IMR-90 (cell line): Measurements from ENCODE around the gene SNTG2. TPM values are rescaled to one million over a fixed set of nuclear protein-coding genes. Genes with fewer than 3 reads are reported as not detected.

Source experiments
- ATAC-seq: fragments of 200-7000 bp; cut with Tn5 transposase; 2 replicates; pipeline ENCODE4 v1.9.1; 2020; ENCODE audit warnings: low read depth, mild to moderate bottlenecking, moderate library complexity
- BruUV-seq: library from RNA; stranded (reverse); fragments of 400-500 nt; replicated peaks from 2 replicates; lab custom pipeline; 2021; lab: Mats Ljungman, UMichigan
- CTCF ChIA-PET: fragments of 300-600 bp; formaldehyde crosslinking; extraction: SDS; loops from one replicate; lab custom pipeline; 2021; ENCODE audit warnings: antibody characterized with exemption; lab: Yijun Ruan, JAX
- POLR2A ChIA-PET: fragments of 300-600 bp; sonication (Branson Sonifier 250); formaldehyde crosslinking; loops from one replicate; lab custom pipeline; 2022; ENCODE audit warnings: antibody characterized with exemption; ENCODE audit not compliant: unreplicated experiment; lab: Charles Lee
- DNase-seq: peaks from one replicate; pipeline ENCODE4 v3.0.0; 2013
- H2AFZ ChIP-seq: replicated peaks from 2 replicates; pipeline ENCODE3; 2013; ENCODE audit warnings: low read length, mild to moderate bottlenecking; ENCODE audit not compliant: poor library complexity
- H2AK5ac ChIP-seq: 2 replicates; pipeline ENCODE4 v1.6.1; 2013; ENCODE audit warnings: low read depth, low read length, inconsistent platforms
- H2AK9ac ChIP-seq: replicated peaks from 2 replicates; pipeline ENCODE3; 2013; ENCODE audit warnings: mild to moderate bottlenecking, low read depth, low read length, moderate library complexity; ENCODE audit not compliant: poor library complexity
- H2BK120ac ChIP-seq: 2 replicates; pipeline ENCODE4 v1.6.1; 2013; ENCODE audit warnings: low read depth, low read length, inconsistent platforms
- H2BK15ac ChIP-seq: 3 replicates; pipeline ENCODE4 v1.6.1; 2013; ENCODE audit warnings: low read depth, low read length, inconsistent platforms
- H2BK20ac ChIP-seq: 2 replicates; pipeline ENCODE4 v1.6.1; 2013; ENCODE audit warnings: low read depth, mild to moderate bottlenecking, inconsistent platforms, low read length, moderate library complexity
- H2BK5ac ChIP-seq: 2 replicates; pipeline ENCODE4 v1.6.1; 2013; ENCODE audit warnings: mild to moderate bottlenecking, low read depth, low read length, inconsistent platforms; ENCODE audit not compliant: poor library complexity, severe bottlenecking
- H3K14ac ChIP-seq: replicated peaks from 2 replicates; pipeline ENCODE4 v1.6.1; 2013; ENCODE audit warnings: low read depth, low read length, inconsistent platforms
- H3K18ac ChIP-seq: 2 replicates; pipeline ENCODE4 v1.6.1; 2013; ENCODE audit warnings: low read depth, low read length, control low read depth
- H3K23ac ChIP-seq: 2 replicates; pipeline ENCODE4 v1.6.1; 2013; ENCODE audit warnings: low read depth, low read length, inconsistent platforms
- H3K27ac ChIP-seq: 2 replicates; pipeline ENCODE4 v1.5.1; 2013; ENCODE audit warnings: mild to moderate bottlenecking, control low read depth, low read length; ENCODE audit not compliant: insufficient read depth
- H3K27me3 ChIP-seq: 2 replicates; pipeline ENCODE4 v1.6.1; 2013; ENCODE audit warnings: low read length; ENCODE audit not compliant: control insufficient read depth, insufficient read depth
- H3K36me3 ChIP-seq: 2 replicates; pipeline ENCODE4 v1.6.1; 2013; ENCODE audit warnings: low read length, mixed read lengths; ENCODE audit not compliant: control insufficient read depth, insufficient read depth
- H3K4ac ChIP-seq: 2 replicates; pipeline ENCODE4 v1.6.1; 2013; ENCODE audit warnings: low read depth, low read length, inconsistent platforms
- H3K4me1 ChIP-seq: 2 replicates; pipeline ENCODE4 v1.6.1; 2013; ENCODE audit warnings: low read length, mixed read lengths; ENCODE audit not compliant: control insufficient read depth, insufficient read depth
- H3K4me2 ChIP-seq: 2 replicates; pipeline ENCODE4 v1.6.1; 2013; ENCODE audit warnings: low read depth, mild to moderate bottlenecking, control low read depth, low read length, moderate library complexity
- H3K4me3 ChIP-seq: 2 replicates; pipeline ENCODE4 v1.5.1; 2013; ENCODE audit warnings: low read depth, mild to moderate bottlenecking, control low read depth, low read length, moderate library complexity; ENCODE audit not compliant: insufficient read depth
- H3K56ac ChIP-seq: 2 replicates; pipeline ENCODE4 v1.6.1; 2013; ENCODE audit warnings: low read length, inconsistent platforms; ENCODE audit not compliant: insufficient read depth; ENCODE audit errors: extremely low read depth
- H3K79me1 ChIP-seq, 2 experiments: 2 replicates each; pipeline ENCODE4 v1.6.1; 2013; ENCODE audit warnings: low read length in 2 of 2, inconsistent platforms in 1 of 2, low read depth in 1 of 2
- H3K9ac ChIP-seq: 2 replicates; pipeline ENCODE4 v1.6.1; 2013; ENCODE audit warnings: low read depth, low read length, control low read depth
- H3K9me1 ChIP-seq: 2 replicates; pipeline ENCODE4 v1.6.1; 2013; ENCODE audit warnings: low read length, inconsistent platforms; ENCODE audit not compliant: insufficient read depth
- H3K9me3 ChIP-seq: 2 replicates; pipeline ENCODE4 v1.6.1; 2013; ENCODE audit warnings: low read length; ENCODE audit not compliant: control insufficient read depth, insufficient read depth
- H4K20me1 ChIP-seq: 2 replicates; pipeline ENCODE4 v1.6.1; 2013; ENCODE audit warnings: low read length, inconsistent platforms; ENCODE audit not compliant: insufficient read depth
- H4K5ac ChIP-seq: 2 replicates; pipeline ENCODE4 v1.6.1; 2013; ENCODE audit warnings: mild to moderate bottlenecking, low read depth, low read length, control low read depth
- H4K8ac ChIP-seq, 2 experiments: 2 replicates each; pipeline ENCODE4 v1.6.1; 2013; ENCODE audit warnings: low read depth in 2 of 2, low read length in 2 of 2, control low read depth in 1 of 2, inconsistent platforms in 1 of 2
- H4K91ac ChIP-seq: 2 replicates; pipeline ENCODE4 v1.6.1; 2013; ENCODE audit warnings: low read depth, low read length, inconsistent platforms; ENCODE audit not compliant: insufficient read depth
- BHLHE40 ChIP-seq: fragments of 150-350 bp; IDR thresholded peaks from 2 replicates; pipeline ENCODE4 v1.6.1; 2016; ENCODE audit warnings: mild to moderate bottlenecking, low read depth, low read length
- SMC3 ChIP-seq: fragments of 150-350 bp; IDR thresholded peaks from 2 replicates; pipeline ENCODE4 v1.6.1; 2016; ENCODE audit warnings: low read depth, mild to moderate bottlenecking, antibody characterized with exemption, low read length, moderate library complexity
- WGBS, 2 experiments: methylation state at CpG; one replicate each; pipeline versions ENCODE4 v1.1.5 to v1.1.7; 2013; ENCODE audit warnings: missing lambda C conversion rate in 2 of 2; ENCODE audit not compliant: insufficient read length in 1 of 2; ENCODE audit errors: extremely low coverage in 2 of 2; 5-methylcytosine and 5-hydroxymethylcytosine counted together
- dilution Hi-C: fragments of 300-500 bp; cut with HindIII; formaldehyde crosslinking; loops from one replicate; pipeline ENCODE4 v1.14.3; 2018; ENCODE audit warnings: low sequenced_read_pairs; ENCODE audit not compliant: unreplicated experiment
- in situ Hi-C: fragments of 300-500 bp; cut with MboI; formaldehyde crosslinking; loops from 3 replicates; pipeline ENCODE4 v1.14.3; 2019; ENCODE audit warnings: low sequenced_read_pairs, inconsistent platforms, mixed read lengths
- intact Hi-C: fragments of 100-400 bp; cut with micrococcal nuclease; formaldehyde crosslinking; loops from 2 replicates; pipeline ENCODE4 v1.10.0; 2022
- polyA plus RNA-seq, 3 experiments: library from polyadenylated mRNA; depleted of rRNA; stranded (reverse); fragments of >200 nt; gene quantifications; 2 replicates each; pipeline ENCODE4 v1.2.3, GENCODE V29; 2012; ENCODE audit warnings: low replicate concordance in 1 of 3
- total RNA-seq: library from RNA; depleted of rRNA; stranded (reverse); fragments of >200 nt; gene quantifications from 2 replicates; pipeline ENCODE4 v1.2.3, GENCODE V29; 2012

SNTG2 gene
- total and polyA plus RNA-seq, 2 of the 4 experiments (the other 2 are of a cell fraction): under 0.01 to 0.17 TPM

GRCh38 chr2:1011006-1011405 is 60.4 kb downstream of the SNTG2 start:
- Histone ChIP-seq H3K56ac (no peak overlapping the region), H2BK20ac (no peak overlapping the region), H2AK9ac (no peak overlapping the region), H2BK120ac (no peak overlapping the region), H3K27me3 (no peaks in the 10 kb centered on the region), H2AFZ (no peak overlapping the region), H3K36me3 (no peaks in the 10 kb centered on the region), H4K91ac (no peak overlapping the region), H3K4me1 (no peaks in the 10 kb centered on the region), H2BK5ac (no peak overlapping the region), H3K23ac (no peak overlapping the region), H3K4me2 (no peak overlapping the region), H2AK5ac (no peak overlapping the region), H3K9me1 (no peaks in the 10 kb centered on the region), H3K27ac (no peak overlapping the region), H4K8ac (no peak overlapping the region), H3K4me3 (no peak overlapping the region), H3K18ac (no peak overlapping the region), H4K5ac (no peak overlapping the region), H4K20me1 (no peaks in the 10 kb centered on the region), H3K9me3 (no peaks in the 10 kb centered on the region), H3K79me1 (no peaks in the 10 kb centered on the region), H3K9ac (no peak overlapping the region), H3K4ac (no peak overlapping the region), H3K14ac (no peak overlapping the region), H2BK15ac (no peak overlapping the region)
- TF ChIP-seq BHLHE40 (no peak), SMC3 (no peak)
- no CpG with 5 or more reads among the region's 5 CpGs for WGBS, 2 experiments
- POLR2A ChIA-PET: no interaction called here
- in situ Hi-C loops (no loop called here), intact Hi-C loops (no loop called here), dilution Hi-C loops (no loop called here)
- BruUV-seq: no TSS peak
- DNase-seq (no peak), ATAC-seq (no peak)
- CTCF ChIA-PET: no interaction called here
